Activated T-cell treated with anti-CD3 and anti-CD28 coated beads, Interleukin-2, amount 50 U/mL, for 72 hours (primary cell): Measurements from ENCODE around the gene LTA. TPM values are rescaled to one million over a fixed set of nuclear protein-coding genes. Genes with fewer than 3 reads are reported as not detected.

Experiments used
- ATAC-seq, 2 donors: fragments of 150-1000 bp; cut with Tn5 transposase; replicated peaks in 1 of 2; 2 replicates each; pipeline ENCODE4 v1.10.0; 2021; ENCODE audit warnings: moderate library complexity in 2 of 2, mild to moderate bottlenecking in 1 of 2
- DNase-seq, 2 donors: peaks; one replicate each; pipeline ENCODE4 v3.0.0; 2021 to 2022; ENCODE audit warnings: mixed read lengths in 1 of 2
- H3K27ac Mint-ChIP-seq: one replicate; pipeline ENCODE4 v1.8.0; 2022; ENCODE audit warnings: mild to moderate bottlenecking, moderate library complexity, mixed read lengths
- H3K27me3 Mint-ChIP-seq: one replicate; pipeline ENCODE4 v1.8.0; 2022; ENCODE audit warnings: low read depth, mixed read lengths
- H3K36me3 Mint-ChIP-seq, 2 donors: one replicate each; pipeline ENCODE4 v1.8.0; 2022; ENCODE audit warnings: mixed read lengths in 2 of 2, mild to moderate bottlenecking in 1 of 2; ENCODE audit not compliant: insufficient read depth in 2 of 2
- H3K4me1 Mint-ChIP-seq: one replicate; pipeline ENCODE4 v1.8.0; 2022; ENCODE audit warnings: low read depth, mixed read lengths
- H3K4me3 Mint-ChIP-seq, 2 donors: one replicate each; pipeline ENCODE4 v1.8.0; 2022; ENCODE audit warnings: mild to moderate bottlenecking in 2 of 2, mixed read lengths in 2 of 2, moderate library complexity in 2 of 2
- H3K9me3 Mint-ChIP-seq, 2 donors: one replicate each; pipeline ENCODE4 v1.8.0; 2022; ENCODE audit warnings: mixed read lengths in 2 of 2
- total RNA-seq, 2 donors: library from RNA; stranded (reverse); gene quantifications; one replicate each; pipeline ENCODE4 v1.2.3, GENCODE V29; 2022

The LTA gene
- total RNA-seq, 2 donors from 2014 or later, result 77.2 to 110 TPM

DNA sequence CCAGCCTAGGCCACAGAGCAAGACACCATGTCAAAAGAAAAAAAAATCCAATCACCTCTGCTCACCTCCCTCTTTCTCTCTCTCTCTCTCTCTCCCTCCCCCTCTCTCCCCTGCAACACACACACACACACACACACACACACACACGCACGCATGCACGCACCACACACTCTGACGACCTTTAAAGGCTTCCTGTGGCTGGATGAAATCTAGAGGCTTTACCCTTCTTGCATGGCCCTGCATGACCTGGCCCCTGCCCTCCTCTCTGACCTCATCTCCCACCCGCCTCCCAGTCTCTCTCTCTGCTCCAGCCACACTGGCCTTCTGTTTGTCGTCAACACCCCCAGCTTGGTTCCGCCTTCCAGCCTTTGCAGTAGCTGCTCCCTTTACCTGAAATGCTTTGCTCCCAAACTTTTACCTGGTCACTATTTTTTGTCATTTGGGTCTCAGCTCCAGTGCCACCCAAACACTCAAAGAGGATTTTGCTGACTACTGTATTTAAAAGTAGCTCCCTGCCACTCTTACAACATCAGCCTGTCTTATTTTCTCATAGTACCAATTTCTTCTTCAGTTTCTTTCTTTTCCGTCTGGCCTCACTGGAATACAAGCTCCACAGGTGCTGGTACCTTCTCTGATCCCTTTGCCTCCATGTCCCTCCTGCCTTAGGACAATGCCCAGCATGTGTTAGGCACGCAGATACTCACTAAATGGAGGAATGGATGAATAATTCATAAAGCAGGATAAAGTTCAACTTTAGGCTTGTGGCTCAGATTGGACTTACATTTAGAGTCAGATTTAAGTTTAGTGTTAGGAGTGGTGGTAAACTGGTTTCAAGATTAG, 4.3 kb upstream of the LTA start:
- peaks cover 2 to 6% of the 10 kb centered on the region in 2 donors for H3K36me3 Mint-ChIP-seq
- peak in 1 of 2 donors; percentile 36 for DNase-seq
- H3K27ac Mint-ChIP-seq, result peak overlapping the region; percentile 87
- peak; percentile 28 for ATAC-seq
- H3K27me3 Mint-ChIP-seq, result peaks cover 4% of the 10 kb centered on the region
- peaks cover 84% of the 10 kb centered on the region for H3K4me1 Mint-ChIP-seq
- peak overlapping the region; percentile 70 to 83 for H3K4me3 Mint-ChIP-seq
- no peaks in the 10 kb centered on the region for H3K9me3 Mint-ChIP-seq

DNA sequence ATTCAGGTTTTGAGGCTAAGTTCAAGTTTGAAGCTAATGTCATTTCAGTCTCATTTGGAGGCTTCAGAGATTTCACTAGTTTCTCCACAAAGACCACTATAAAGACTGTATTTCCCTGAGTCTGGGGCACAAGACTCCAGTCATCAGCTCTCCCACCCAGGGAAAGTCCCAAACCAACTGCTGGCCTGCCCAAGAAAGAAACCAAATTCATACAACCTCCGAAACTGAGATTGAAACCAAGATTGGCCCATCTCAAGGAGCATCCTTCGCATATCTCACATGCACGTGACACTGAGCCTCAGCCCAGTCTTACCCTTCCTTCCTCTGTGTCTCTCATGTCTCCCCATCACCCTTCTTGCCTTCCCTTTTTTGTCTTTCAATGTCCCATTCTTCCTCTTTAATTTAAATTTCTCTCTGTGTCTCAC, 3.5 kb upstream of the LTA start:
- peaks cover 2 to 4% of the 10 kb centered on the region in 2 donors for H3K36me3 Mint-ChIP-seq
- H3K9me3 Mint-ChIP-seq, result no peaks in the 10 kb centered on the region
- peak; percentile 79 to 87 for DNase-seq
- peaks cover 85% of the 10 kb centered on the region for H3K4me1 Mint-ChIP-seq
- peak; percentile 61 to 68 for ATAC-seq
- peak overlapping the region; percentile 70 to 83 for H3K4me3 Mint-ChIP-seq
- H3K27me3 Mint-ChIP-seq, result peaks cover 4% of the 10 kb centered on the region
- H3K27ac Mint-ChIP-seq, result peak overlapping the region; percentile 87

DNA sequence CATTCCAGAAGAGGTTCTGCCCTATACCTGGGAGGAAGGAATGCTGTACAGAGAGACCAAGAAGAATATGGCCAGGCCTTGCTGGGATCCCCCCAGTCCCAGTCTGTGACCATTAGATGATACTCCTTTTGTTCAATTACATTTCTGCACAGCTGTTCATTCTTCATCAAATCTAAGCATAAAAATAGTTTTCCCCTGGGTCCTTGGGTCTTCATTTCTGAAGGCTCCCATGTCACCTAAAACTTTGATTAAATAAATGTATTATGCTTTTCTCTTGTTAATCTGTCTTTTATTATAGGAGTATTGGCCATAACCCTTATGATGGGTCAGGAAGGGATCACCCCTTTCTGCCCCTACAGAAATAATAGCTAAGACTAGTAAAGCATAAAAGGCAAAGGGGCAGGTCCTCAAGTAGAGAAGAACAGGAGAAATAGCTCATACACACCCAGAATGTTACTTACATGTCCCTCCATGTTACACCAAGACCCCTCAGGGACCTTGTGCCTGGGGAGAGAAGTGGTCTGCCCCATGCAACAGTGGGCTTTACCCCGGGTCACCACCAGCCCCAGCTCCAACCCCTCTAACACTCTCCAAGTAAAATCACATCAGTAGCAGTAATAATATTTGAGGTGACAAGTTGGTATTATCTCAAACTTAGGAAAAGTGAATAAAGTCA, 2.1 kb upstream of the LTA start:
- no peak for ATAC-seq
- Mint-ChIP-seq H3K36me3 (no peaks in the 10 kb centered on the region), H3K27me3 (no peaks in the 10 kb centered on the region), H3K4me3 (peak overlapping the region in 1 of 2 donors; percentile 12), H3K9me3 (no peaks in the 10 kb centered on the region), H3K27ac (no peak overlapping the region), H3K4me1 (peaks cover 88% of the 10 kb centered on the region)
- no peak for DNase-seq

DNA sequence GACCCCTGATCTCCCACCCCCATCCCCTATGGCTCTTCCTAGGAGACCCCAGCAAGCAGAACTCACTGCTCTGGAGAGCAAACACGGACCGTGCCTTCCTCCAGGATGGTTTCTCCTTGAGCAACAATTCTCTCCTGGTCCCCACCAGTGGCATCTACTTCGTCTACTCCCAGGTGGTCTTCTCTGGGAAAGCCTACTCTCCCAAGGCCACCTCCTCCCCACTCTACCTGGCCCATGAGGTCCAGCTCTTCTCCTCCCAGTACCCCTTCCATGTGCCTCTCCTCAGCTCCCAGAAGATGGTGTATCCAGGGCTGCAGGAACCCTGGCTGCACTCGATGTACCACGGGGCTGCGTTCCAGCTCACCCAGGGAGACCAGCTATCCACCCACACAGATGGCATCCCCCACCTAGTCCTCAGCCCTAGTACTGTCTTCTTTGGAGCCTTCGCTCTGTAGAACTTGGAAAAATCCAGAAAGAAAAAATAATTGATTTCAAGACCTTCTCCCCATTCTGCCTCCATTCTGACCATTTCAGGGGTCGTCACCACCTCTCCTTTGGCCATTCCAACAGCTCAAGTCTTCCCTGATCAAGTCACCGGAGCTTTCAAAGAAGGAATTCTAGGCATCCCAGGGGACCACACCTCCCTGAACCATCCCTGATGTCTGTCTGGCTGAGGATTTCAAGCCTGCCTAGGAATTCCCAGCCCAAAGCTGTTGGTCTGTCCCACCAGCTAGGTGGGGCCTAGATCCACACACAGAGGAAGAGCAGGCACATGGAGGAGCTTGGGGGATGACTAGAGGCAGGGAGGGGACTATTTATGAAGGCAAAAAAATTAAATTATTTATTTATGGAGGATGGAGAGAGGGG, 1.4 kb downstream of the LTA start:
- no peaks in the 10 kb centered on the region for H3K9me3 Mint-ChIP-seq
- DNase-seq, result no peak
- H3K4me3 Mint-ChIP-seq, result peak overlapping the region; percentile 92
- H3K4me1 Mint-ChIP-seq, result peaks cover 96% of the 10 kb centered on the region
- ATAC-seq, result no peak
- H3K27ac Mint-ChIP-seq, result peak overlapping the region; percentile 81
- peaks cover 8% of the 10 kb centered on the region in 2 donors for H3K36me3 Mint-ChIP-seq
- no peaks in the 10 kb centered on the region for H3K27me3 Mint-ChIP-seq

DNA sequence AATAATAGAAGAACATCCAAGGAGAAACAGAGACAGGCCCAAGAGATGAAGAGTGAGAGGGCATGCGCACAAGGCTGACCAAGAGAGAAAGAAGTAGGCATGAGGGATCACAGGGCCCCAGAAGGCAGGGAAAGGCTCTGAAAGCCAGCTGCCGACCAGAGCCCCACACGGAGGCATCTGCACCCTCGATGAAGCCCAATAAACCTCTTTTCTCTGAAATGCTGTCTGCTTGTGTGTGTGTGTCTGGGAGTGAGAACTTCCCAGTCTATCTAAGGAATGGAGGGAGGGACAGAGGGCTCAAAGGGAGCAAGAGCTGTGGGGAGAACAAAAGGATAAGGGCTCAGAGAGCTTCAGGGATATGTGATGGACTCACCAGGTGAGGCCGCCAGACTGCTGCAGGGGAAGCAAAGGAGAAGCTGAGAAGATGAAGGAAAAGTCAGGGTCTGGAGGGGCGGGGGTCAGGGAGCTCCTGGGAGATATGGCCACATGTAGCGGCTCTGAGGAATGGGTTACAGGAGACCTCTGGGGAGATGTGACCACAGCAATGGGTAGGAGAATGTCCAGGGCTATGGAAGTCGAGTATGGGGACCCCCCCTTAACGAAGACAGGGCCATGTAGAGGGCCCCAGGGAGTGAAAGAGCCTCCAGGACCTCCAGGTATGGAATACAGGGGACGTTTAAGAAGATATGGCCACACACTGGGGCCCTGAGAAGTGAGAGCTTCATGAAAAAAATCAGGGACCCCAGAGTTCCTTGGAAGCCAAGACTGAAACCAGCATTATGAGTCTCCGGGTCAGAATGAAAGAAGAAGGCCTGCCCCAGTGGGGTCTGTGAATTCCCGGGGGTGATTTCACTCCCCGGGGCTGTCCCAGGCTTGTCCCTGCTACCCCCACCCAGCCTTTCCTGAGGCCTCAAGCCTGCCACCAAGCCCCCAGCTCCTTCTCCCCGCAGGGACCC, 2.3 kb downstream of the LTA start:
- DNase-seq (peak in 1 of 2 donors; percentile 62), ATAC-seq (peak in 1 of 2 donors; percentile 3)
- Mint-ChIP-seq H3K27ac (peak overlapping the region; percentile 81), H3K4me1 (peaks cover 96% of the 10 kb centered on the region), H3K9me3 (no peaks in the 10 kb centered on the region), H3K36me3 (peaks cover 8% of the 10 kb centered on the region in 2 donors), H3K4me3 (peak overlapping the region; percentile 92), H3K27me3 (no peaks in the 10 kb centered on the region)

DNA sequence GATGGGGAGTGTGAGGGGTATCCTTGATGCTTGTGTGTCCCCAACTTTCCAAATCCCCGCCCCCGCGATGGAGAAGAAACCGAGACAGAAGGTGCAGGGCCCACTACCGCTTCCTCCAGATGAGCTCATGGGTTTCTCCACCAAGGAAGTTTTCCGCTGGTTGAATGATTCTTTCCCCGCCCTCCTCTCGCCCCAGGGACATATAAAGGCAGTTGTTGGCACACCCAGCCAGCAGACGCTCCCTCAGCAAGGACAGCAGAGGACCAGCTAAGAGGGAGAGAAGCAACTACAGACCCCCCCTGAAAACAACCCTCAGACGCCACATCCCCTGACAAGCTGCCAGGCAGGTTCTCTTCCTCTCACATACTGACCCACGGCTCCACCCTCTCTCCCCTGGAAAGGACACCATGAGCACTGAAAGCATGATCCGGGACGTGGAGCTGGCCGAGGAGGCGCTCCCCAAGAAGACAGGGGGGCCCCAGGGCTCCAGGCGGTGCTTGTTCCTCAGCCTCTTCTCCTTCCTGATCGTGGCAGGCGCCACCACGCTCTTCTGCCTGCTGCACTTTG, 3.3 kb downstream of the LTA start, which contains the start of gene TNF:
TNF (plus strand) TSS at position 231 of the 567 bp plus-strand sequence; CDS start at position 408, 177 bp downstream.
- H3K9me3 Mint-ChIP-seq, result no peaks in the 10 kb centered on the region
- H3K4me3 Mint-ChIP-seq, result peak within 1 kb of the TSS; percentile 92
- peaks cover 8% of the 10 kb centered on the region in 2 donors for H3K36me3 Mint-ChIP-seq
- no peaks in the 10 kb centered on the region for H3K27me3 Mint-ChIP-seq
- ATAC-seq (peak; percentile 13 to 25), DNase-seq (peak; percentile 78)
- peak within 1 kb of the TSS; percentile 89 for H3K27ac Mint-ChIP-seq
- peaks cover 96% of the 10 kb centered on the region for H3K4me1 Mint-ChIP-seq

DNA sequence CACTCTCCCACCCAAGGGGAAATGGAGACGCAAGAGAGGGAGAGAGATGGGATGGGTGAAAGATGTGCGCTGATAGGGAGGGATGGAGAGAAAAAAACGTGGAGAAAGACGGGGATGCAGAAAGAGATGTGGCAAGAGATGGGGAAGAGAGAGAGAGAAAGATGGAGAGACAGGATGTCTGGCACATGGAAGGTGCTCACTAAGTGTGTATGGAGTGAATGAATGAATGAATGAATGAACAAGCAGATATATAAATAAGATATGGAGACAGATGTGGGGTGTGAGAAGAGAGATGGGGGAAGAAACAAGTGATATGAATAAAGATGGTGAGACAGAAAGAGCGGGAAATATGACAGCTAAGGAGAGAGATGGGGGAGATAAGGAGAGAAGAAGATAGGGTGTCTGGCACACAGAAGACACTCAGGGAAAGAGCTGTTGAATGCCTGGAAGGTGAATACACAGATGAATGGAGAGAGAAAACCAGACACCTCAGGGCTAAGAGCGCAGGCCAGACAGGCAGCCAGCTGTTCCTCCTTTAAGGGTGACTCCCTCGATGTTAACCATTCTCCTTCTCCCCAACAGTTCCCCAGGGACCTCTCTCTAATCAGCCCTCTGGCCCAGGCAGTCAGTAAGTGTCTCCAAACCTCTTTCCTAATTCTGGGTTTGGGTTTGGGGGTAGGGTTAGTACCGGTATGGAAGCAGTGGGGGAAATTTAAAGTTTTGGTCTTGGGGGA, 4.0 kb downstream of the LTA start:
- peaks cover 9 to 10% of the 10 kb centered on the region in 2 donors for H3K36me3 Mint-ChIP-seq
- peak overlapping the region; percentile 89 for H3K27ac Mint-ChIP-seq
- H3K9me3 Mint-ChIP-seq, result no peaks in the 10 kb centered on the region
- peaks cover 94% of the 10 kb centered on the region for H3K4me1 Mint-ChIP-seq
- DNase-seq (no peak), ATAC-seq (no peak)
- H3K4me3 Mint-ChIP-seq, result peak overlapping the region; percentile 92
- H3K27me3 Mint-ChIP-seq, result no peaks in the 10 kb centered on the region

DNA sequence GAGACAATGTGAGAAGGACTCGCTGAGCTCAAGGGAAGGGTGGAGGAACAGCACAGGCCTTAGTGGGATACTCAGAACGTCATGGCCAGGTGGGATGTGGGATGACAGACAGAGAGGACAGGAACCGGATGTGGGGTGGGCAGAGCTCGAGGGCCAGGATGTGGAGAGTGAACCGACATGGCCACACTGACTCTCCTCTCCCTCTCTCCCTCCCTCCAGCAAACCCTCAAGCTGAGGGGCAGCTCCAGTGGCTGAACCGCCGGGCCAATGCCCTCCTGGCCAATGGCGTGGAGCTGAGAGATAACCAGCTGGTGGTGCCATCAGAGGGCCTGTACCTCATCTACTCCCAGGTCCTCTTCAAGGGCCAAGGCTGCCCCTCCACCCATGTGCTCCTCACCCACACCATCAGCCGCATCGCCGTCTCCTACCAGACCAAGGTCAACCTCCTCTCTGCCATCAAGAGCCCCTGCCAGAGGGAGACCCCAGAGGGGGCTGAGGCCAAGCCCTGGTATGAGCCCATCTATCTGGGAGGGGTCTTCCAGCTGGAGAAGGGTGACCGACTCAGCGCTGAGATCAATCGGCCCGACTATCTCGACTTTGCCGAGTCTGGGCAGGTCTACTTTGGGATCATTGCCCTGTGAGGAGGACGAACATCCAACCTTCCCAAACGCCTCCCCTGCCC, 4.9 kb downstream of the LTA start:
- peaks cover 13 to 16% of the 10 kb centered on the region in 2 donors for H3K36me3 Mint-ChIP-seq
- no peaks in the 10 kb centered on the region for H3K9me3 Mint-ChIP-seq
- peak; percentile 58 to 72 for DNase-seq
- peaks cover 94% of the 10 kb centered on the region for H3K4me1 Mint-ChIP-seq
- no peaks in the 10 kb centered on the region for H3K27me3 Mint-ChIP-seq
- peak overlapping the region; percentile 89 for H3K27ac Mint-ChIP-seq
- ATAC-seq, result peak in 1 of 2 donors; percentile 14
- H3K4me3 Mint-ChIP-seq, result peak overlapping the region; percentile 92

DNA sequence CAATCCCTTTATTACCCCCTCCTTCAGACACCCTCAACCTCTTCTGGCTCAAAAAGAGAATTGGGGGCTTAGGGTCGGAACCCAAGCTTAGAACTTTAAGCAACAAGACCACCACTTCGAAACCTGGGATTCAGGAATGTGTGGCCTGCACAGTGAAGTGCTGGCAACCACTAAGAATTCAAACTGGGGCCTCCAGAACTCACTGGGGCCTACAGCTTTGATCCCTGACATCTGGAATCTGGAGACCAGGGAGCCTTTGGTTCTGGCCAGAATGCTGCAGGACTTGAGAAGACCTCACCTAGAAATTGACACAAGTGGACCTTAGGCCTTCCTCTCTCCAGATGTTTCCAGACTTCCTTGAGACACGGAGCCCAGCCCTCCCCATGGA, 5.5 kb downstream of the LTA start:
- ATAC-seq (no peak), DNase-seq (no peak)
- H3K4me1 Mint-ChIP-seq, result peaks cover 94% of the 10 kb centered on the region
- no peaks in the 10 kb centered on the region for H3K9me3 Mint-ChIP-seq
- H3K4me3 Mint-ChIP-seq, result peak overlapping the region; percentile 92
- H3K27ac Mint-ChIP-seq, result no peak overlapping the region
- no peaks in the 10 kb centered on the region for H3K27me3 Mint-ChIP-seq
- peaks cover 15 to 16% of the 10 kb centered on the region in 2 donors for H3K36me3 Mint-ChIP-seq

DNA sequence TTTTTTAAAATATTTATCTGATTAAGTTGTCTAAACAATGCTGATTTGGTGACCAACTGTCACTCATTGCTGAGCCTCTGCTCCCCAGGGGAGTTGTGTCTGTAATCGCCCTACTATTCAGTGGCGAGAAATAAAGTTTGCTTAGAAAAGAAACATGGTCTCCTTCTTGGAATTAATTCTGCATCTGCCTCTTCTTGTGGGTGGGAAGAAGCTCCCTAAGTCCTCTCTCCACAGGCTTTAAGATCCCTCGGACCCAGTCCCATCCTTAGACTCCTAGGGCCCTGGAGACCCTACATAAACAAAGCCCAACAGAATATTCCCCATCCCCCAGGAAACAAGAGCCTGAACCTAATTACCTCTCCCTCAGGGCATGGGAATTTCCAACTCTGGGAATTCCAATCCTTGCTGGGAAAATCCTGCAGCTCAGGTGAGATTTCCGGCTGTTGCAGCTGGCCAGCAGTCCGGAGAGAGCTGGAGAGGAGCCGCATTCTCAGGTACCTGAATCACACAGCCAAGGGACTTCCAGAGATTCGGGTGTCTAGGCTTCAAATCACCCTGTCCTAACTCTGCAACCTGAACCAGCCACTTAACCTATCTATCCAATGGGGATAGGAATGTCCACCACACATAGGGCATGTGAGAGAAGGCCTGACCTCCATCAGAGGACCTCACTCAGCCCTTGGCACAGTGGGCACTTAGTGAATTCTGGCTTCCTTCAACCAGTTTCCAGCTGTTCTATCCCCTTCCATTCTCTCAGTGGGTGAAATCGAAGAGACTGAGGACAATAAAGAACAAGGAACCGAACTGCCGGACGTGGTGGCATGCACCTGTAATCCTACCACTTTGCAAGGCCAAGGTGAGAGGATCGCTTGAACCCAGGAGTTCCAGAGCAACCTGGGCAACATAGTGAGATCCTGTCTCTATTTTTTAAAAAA, 6.4 kb downstream of the LTA start:
- no peak for ATAC-seq
- H3K4me3 Mint-ChIP-seq, result peak overlapping the region; percentile 66 to 100
- peaks cover 93% of the 10 kb centered on the region for H3K4me1 Mint-ChIP-seq
- peaks cover 16 to 17% of the 10 kb centered on the region in 2 donors for H3K36me3 Mint-ChIP-seq
- H3K9me3 Mint-ChIP-seq, result no peaks in the 10 kb centered on the region
- no peak for DNase-seq
- peak overlapping the region; percentile 92 for H3K27ac Mint-ChIP-seq
- no peaks in the 10 kb centered on the region for H3K27me3 Mint-ChIP-seq
